Upper lobe of left lung (tissue), 4 donors: ENCODE results near the gene LDLRAD3.

Experiments used
- CTCF ChIP-seq, 6 experiments: fragments of 450-650 bp in 4 of 6; fragments of 200-600 bp in 2 of 6; sonication (generic) in 2 of 6; IDR thresholded peaks; one replicate each; pipeline ENCODE4 v1.5.1; 2016 to 2019; ENCODE audit warnings: antibody characterized with exemption in 6 of 6
- POLR2A ChIP-seq, 4 donors: fragments of 450-650 bp; IDR thresholded peaks; one replicate each; pipeline ENCODE4 v1.5.1; 2016 to 2017; ENCODE audit warnings: antibody characterized with exemption in 4 of 4, mild to moderate bottlenecking in 2 of 4
- POLR2AphosphoS5 ChIP-seq, 2 donors: sonication (generic); formaldehyde crosslinking; IDR thresholded peaks; one replicate each; pipeline ENCODE4 v1.5.1; 2017; ENCODE audit warnings: antibody characterized with exemption in 2 of 2

GRCh38 chr11:36215693-36216060 lies 271.8 kb downstream of the LDLRAD3 start:
- no peak for TF ChIP-seq CTCF (IDR thresholded peaks at IDR 0.05)
- TF ChIP-seq POLR2AphosphoS5 (IDR thresholded peaks at IDR 0.05), result no peak
- TF ChIP-seq POLR2A (IDR thresholded peaks at IDR 0.05), result no peak
